ENCODE measurements around the gene UBLCP1.
"Not testable (repeated sequence)": the region's sequence is repeated elsewhere in the genome, so short reads cannot be mapped to it uniquely, and the experiment has no call there.

GRCh38 chr5:159235871-159236520 lies 27.1 kb upstream of the UBLCP1 start:
- TF ChIP-seq, protein P1, sequence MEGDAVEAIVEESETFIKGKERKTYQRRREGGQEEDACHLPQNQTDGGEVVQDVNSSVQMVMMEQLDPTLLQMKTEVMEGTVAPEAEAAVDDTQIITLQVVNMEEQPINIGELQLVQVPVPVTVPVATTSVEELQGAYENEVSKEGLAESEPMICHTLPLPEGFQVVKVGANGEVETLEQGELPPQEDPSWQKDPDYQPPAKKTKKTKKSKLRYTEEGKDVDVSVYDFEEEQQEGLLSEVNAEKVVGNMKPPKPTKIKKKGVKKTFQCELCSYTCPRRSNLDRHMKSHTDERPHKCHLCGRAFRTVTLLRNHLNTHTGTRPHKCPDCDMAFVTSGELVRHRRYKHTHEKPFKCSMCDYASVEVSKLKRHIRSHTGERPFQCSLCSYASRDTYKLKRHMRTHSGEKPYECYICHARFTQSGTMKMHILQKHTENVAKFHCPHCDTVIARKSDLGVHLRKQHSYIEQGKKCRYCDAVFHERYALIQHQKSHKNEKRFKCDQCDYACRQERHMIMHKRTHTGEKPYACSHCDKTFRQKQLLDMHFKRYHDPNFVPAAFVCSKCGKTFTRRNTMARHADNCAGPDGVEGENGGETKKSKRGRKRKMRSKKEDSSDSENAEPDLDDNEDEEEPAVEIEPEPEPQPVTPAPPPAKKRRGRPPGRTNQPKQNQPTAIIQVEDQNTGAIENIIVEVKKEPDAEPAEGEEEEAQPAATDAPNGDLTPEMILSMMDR (IDR thresholded peaks at IDR 0.05) = not testable (repeated sequence)
- TF ChIP-seq POLR2A (IDR thresholded peaks at IDR 0.05) = not testable (repeated sequence)
